ENCODE results near the gene C1orf198. TPM values are rescaled to one million over a fixed set of nuclear protein-coding genes. Genes with fewer than 3 reads are reported as not detected.

Gene C1orf198
- total and polyA plus RNA-seq, 11 donors, result 23.1 to 145 (median 63.8) TPM

DNA sequence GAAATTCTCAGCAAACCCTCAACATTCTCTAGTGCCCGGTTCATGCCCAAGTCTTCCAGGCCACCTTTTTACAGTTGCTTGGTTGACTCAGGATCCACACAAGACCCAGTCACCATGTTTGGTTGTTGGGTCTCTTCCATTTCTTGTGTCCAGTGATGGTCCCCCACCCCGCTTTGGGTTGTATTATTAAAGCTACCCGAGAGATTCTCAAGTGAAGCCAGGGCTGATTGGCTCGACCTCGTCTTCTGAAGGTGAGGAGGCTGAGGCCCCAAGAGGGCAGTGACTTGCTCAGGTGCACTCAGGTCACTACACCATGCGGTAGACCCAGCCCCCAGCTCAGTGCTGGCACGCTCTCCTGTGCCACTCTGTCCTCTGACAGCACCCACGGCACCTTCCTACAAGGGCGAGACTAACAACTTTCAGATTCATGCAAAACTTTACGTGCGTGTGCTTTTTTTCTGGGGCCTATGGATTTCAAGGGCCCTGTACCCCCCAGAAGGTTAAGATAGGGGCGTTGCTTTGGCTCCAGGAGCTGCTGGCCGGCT lies 70.9 kb downstream of the C1orf198 start:
- Histone ChIP-seq H3K36me3 (no peaks in the 10 kb centered on the region), H3K4me3 (no peak overlapping the region), H3K9me3 (no peaks in the 10 kb centered on the region), H3K27me3 (no peaks in the 10 kb centered on the region), H3K27ac (no peak overlapping the region), H3K4me1 (no peaks in the 10 kb centered on the region)
- DNase-seq (no peak), ATAC-seq (peak in 2 of 4 donors; percentile 19 to 25)
- intact Hi-C loops (cut with DNase I), result loop anchor here in 8 of 10 donors (2.0 to 5.0 kb wide), 3 partner anchors 185 to 415 kb away; no protein-coding TSS in a partner anchor
- WGBS, 4 donors, result 73 to 78% (median 77%) methylated on average over 13 of the region's 13 CpGs
- TF ChIP-seq, protein P1, sequence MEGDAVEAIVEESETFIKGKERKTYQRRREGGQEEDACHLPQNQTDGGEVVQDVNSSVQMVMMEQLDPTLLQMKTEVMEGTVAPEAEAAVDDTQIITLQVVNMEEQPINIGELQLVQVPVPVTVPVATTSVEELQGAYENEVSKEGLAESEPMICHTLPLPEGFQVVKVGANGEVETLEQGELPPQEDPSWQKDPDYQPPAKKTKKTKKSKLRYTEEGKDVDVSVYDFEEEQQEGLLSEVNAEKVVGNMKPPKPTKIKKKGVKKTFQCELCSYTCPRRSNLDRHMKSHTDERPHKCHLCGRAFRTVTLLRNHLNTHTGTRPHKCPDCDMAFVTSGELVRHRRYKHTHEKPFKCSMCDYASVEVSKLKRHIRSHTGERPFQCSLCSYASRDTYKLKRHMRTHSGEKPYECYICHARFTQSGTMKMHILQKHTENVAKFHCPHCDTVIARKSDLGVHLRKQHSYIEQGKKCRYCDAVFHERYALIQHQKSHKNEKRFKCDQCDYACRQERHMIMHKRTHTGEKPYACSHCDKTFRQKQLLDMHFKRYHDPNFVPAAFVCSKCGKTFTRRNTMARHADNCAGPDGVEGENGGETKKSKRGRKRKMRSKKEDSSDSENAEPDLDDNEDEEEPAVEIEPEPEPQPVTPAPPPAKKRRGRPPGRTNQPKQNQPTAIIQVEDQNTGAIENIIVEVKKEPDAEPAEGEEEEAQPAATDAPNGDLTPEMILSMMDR (IDR thresholded peaks at IDR 0.05), result no peak
- no peak for TF ChIP-seq POLR2A (IDR thresholded peaks at IDR 0.05)

DNA sequence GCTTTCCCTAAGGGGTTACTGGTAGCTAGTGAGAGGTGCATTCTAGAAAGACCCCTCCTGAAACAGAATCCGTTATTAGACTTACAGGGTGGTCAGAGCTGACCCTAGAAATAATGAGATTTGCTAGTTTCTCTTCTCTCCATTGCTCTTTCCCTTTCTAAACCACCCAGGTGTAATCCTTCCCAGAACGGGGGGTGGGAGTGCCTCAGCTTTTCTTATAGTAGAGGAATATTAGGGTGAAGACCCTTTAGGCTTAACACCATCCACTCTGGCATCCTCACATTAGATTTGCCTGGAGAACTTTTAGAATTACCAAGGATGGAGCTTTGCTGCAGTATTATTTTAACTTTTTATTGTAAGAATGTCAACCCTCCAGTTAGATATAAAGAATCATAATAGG lies 71.7 kb downstream of the C1orf198 start:
- no peak for DNase-seq
- ATAC-seq, result no peak
- intact Hi-C loops (cut with DNase I), result loop anchor here in 8 of 10 donors (2.0 to 5.0 kb wide), 3 partner anchors 186 to 416 kb away; no protein-coding TSS in a partner anchor
- Histone ChIP-seq H3K27me3 (no peaks in the 10 kb centered on the region), H3K9me3 (no peaks in the 10 kb centered on the region), H3K27ac (no peak overlapping the region), H3K36me3 (no peaks in the 10 kb centered on the region), H3K4me3 (no peak overlapping the region), H3K4me1 (no peaks in the 10 kb centered on the region)
- TF ChIP-seq, protein P1 (IDR thresholded peaks at IDR 0.05), result no peak
- TF ChIP-seq POLR2A (IDR thresholded peaks at IDR 0.05), result no peak
- WGBS, 4 donors, result 41 to 60% (median 58%) methylated on average over 2 of the region's 2 CpGs

DNA sequence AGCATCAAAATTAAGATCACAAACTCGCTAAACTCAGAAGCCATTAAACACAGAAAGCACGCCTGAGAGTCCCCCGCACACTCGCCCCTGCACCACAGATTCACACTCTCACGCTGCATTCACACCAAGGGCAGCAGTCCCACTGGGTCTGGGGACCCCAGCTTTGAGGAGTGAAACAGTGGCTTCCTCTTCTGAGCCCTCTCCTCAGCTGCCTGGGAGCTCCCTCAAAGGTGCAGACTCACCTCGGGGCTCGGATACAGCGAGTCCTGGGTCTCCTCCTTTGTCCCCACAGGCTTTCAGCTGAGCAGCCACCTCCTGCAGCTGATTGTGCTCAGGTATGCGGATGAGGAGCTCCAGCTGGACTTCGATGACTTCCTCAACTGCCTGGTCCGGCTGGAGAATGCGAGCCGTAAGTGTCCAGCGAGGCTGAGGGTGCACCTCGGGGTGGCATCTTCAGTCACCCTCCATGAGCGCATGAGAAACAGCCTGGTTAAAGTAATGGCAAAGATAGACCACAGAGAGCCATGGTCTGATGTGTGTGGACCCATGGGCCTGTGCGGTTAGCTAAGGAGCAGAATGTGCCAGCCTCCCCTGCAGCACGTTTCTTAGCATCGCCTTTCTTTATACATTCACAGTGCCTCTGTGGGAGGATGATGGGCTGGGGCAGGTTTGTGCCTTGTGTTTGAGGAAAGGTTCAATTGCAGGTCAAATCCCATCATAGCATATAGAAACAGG lies 73.3 kb downstream of the C1orf198 start:
- intact Hi-C loops (cut with DNase I), result loop anchor here in 7 of 10 donors (5.0 kb wide), 3 partner anchors 187 to 427 kb away; no protein-coding TSS in a partner anchor
- no peaks in the 10 kb centered on the region for H3K36me3 ChIP-seq
- no peak for DNase-seq
- WGBS, 4 donors, result 89 to 93% (median 91%) methylated on average over 17 to 19 of the region's 19 CpGs
- H3K27ac ChIP-seq, result no peak overlapping the region
- no peaks in the 10 kb centered on the region for H3K9me3 ChIP-seq
- TF ChIP-seq, protein P1 (IDR thresholded peaks at IDR 0.05), result no peak
- no peak for TF ChIP-seq POLR2A (IDR thresholded peaks at IDR 0.05)
- no peak overlapping the region for H3K4me3 ChIP-seq
- no peaks in the 10 kb centered on the region for H3K4me1 ChIP-seq
- ATAC-seq, result no peak
- no peaks in the 10 kb centered on the region for H3K27me3 ChIP-seq

DNA sequence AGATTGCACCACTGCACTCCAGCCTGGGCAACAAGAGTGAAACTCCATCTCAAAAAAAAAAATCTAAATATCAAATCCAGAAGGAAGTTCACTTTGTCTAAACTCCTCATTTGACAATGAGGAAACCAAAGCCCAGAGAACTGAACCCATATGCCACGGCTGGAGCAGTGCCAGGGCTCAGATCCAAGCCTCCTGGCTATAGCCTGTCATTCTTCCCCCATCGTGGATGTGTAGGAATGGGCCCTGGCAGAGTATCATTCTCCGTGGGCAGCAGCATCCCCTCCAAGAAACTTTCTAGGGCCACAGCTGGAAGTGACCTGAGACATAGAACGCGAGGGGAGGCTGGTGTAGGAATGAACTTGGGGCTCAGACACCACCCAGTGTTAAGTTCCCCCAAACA lies 73.9 kb downstream of the C1orf198 start:
- intact Hi-C loops (cut with DNase I), result loop anchor here in 1 of 10 donors (5.0 kb wide), 1 partner anchor 428 kb away; no protein-coding TSS in a partner anchor
- TF ChIP-seq POLR2A (IDR thresholded peaks at IDR 0.05), result no peak
- TF ChIP-seq, protein P1 (IDR thresholded peaks at IDR 0.05), result no peak
- no peak for ATAC-seq
- DNase-seq, result no peak
- Histone ChIP-seq H3K9me3 (no peaks in the 10 kb centered on the region), H3K4me1 (no peaks in the 10 kb centered on the region), H3K27me3 (no peaks in the 10 kb centered on the region), H3K27ac (no peak overlapping the region), H3K36me3 (no peaks in the 10 kb centered on the region), H3K4me3 (no peak overlapping the region)
- WGBS, 4 donors, result 57 to 67% (median 59%) methylated on average over 5 of the region's 5 CpGs

Measured in heart left ventricle (tissue), 16 donors.